H1 (cell line): Measurements from ENCODE around the gene SLC1A6. TPM values are rescaled to one million over a fixed set of nuclear protein-coding genes. Genes with fewer than 3 reads are reported as not detected.

Source experiments
- CTCF ChIA-PET: fragments of 300-600 bp; sonication (Branson Sonifier 250); formaldehyde crosslinking; loops from one replicate; lab custom pipeline; 2021; ENCODE audit not compliant: partially characterized antibody; lab: Charles Lee
- POLR2A ChIA-PET: fragments of 300-600 bp; sonication (Branson Sonifier 250); formaldehyde crosslinking; loops from one replicate; lab custom pipeline; 2021; ENCODE audit warnings: inconsistent platforms; ENCODE audit not compliant: partially characterized antibody; lab: Charles Lee
- DNase-seq, 2 experiments: peaks; one replicate each; pipeline versions ENCODE4 v3.0.0 to v3.0.0-alpha.2; 2010 to 2022; ENCODE audit warnings: low spot score in 2 of 2, low read depth in 1 of 2, mixed read lengths in 1 of 2
- FAIRE-seq: peaks from 2 replicates; lab custom pipeline; 2011; peaks lifted over from hg19 to GRCh38; lab: Jason Lieb, UNC
- H2AFZ ChIP-seq: 2 replicates; pipeline ENCODE4 v1.8.1; 2012; ENCODE audit warnings: low read length, inconsistent platforms
- H2AK5ac ChIP-seq: 2 replicates; pipeline ENCODE4 v1.6.1; 2013; ENCODE audit warnings: low read depth, low read length
- H2BK120ac ChIP-seq: replicated peaks from 2 replicates; pipeline ENCODE3; 2013; ENCODE audit warnings: low read depth, low read length, inconsistent platforms
- H2BK12ac ChIP-seq: 2 replicates; pipeline ENCODE4 v1.6.1; 2013; ENCODE audit warnings: low read depth, low read length
- H2BK15ac ChIP-seq: 2 replicates; pipeline ENCODE4 v1.6.1; 2013; ENCODE audit warnings: low read length
- H2BK20ac ChIP-seq: 2 replicates; pipeline ENCODE4 v1.6.1; 2013; ENCODE audit warnings: low read length
- H2BK5ac ChIP-seq: 2 replicates; pipeline ENCODE4 v1.6.1; 2013; ENCODE audit warnings: low read depth, low read length
- H3K14ac ChIP-seq: 2 replicates; pipeline ENCODE4 v1.6.1; 2013; ENCODE audit warnings: inconsistent platforms; ENCODE audit not compliant: insufficient read length
- H3K18ac ChIP-seq: 2 replicates; pipeline ENCODE4 v1.6.1; 2013; ENCODE audit warnings: low read length; ENCODE audit errors: extremely low read depth
- H3K23ac ChIP-seq: 2 replicates; pipeline ENCODE4 v1.6.1; 2013; ENCODE audit warnings: inconsistent platforms; ENCODE audit not compliant: insufficient read length
- H3K23me2 ChIP-seq: 2 replicates; pipeline ENCODE4 v1.6.1; 2013; ENCODE audit warnings: low read depth, low read length
- H3K27ac ChIP-seq: 2 replicates; pipeline ENCODE4 v1.6.1; 2011; ENCODE audit warnings: low read depth, low read length, inconsistent platforms
- H3K27me3 ChIP-seq, 4 experiments: replicated peaks in 1 of 4; 1 replicate in 1 of 4; 2 replicates in 3 of 4; pipeline versions ENCODE4 v1.6.1 to v1.8.1; 2011 to 2013; ENCODE audit warnings: low read length in 3 of 4, mild to moderate bottlenecking in 3 of 4, inconsistent platforms in 2 of 4, mixed read lengths in 2 of 4, moderate library complexity in 1 of 4; ENCODE audit not compliant: control insufficient read depth in 3 of 4, insufficient read depth in 3 of 4; ENCODE audit errors: extremely low read depth in 1 of 4
- H3K36me3 ChIP-seq, 4 experiments: 2 replicates each; pipeline versions ENCODE4 v1.6.1 to v1.8.1; 2011 to 2013; ENCODE audit warnings: mild to moderate bottlenecking in 4 of 4, low read length in 3 of 4, moderate library complexity in 2 of 4, control low read depth in 1 of 4, inconsistent platforms in 1 of 4; ENCODE audit not compliant: insufficient read depth in 4 of 4, control insufficient read depth in 2 of 4
- H3K4ac ChIP-seq: replicated peaks from 2 replicates; pipeline ENCODE3; 2013; ENCODE audit warnings: low read length, low read depth, mixed read lengths, inconsistent platforms; ENCODE audit not compliant: insufficient read length
- H3K4me1 ChIP-seq, 4 experiments: replicated peaks in 1 of 4; 1 replicate in 1 of 4; 2 replicates in 3 of 4; pipeline versions ENCODE4 v1.6.1 to v1.8.1; 2011 to 2013; ENCODE audit warnings: low read length in 3 of 4, inconsistent platforms in 2 of 4, mixed read lengths in 1 of 4; ENCODE audit not compliant: insufficient read depth in 4 of 4, control insufficient read depth in 3 of 4
- H3K4me2 ChIP-seq, 2 experiments: 2 replicates each; pipeline versions ENCODE4 v1.6.1 to v1.8.1; 2011 to 2013; ENCODE audit warnings: low read depth in 2 of 2, low read length in 2 of 2, control low read depth in 1 of 2, inconsistent platforms in 1 of 2, mild to moderate bottlenecking in 1 of 2; ENCODE audit not compliant: insufficient read depth in 1 of 2
- H3K4me3 ChIP-seq, 4 experiments: fragments of 200-600, 300-600 bp in 1 of 4; sonication (generic), shearing (Covaris generic), sonication (Bioruptor Twin) in 1 of 4; 2 replicates each; pipeline versions ENCODE4 v1.5.1 to v1.8.1; 2011 to 2016; ENCODE audit warnings: low read length in 4 of 4, low read depth in 3 of 4, control low read depth in 2 of 4, inconsistent platforms in 2 of 4, mild to moderate bottlenecking in 2 of 4, mixed read lengths in 1 of 4, moderate library complexity in 1 of 4; ENCODE audit not compliant: insufficient read depth in 2 of 4; ENCODE audit errors: extremely low read depth in 1 of 4
- H3K56ac ChIP-seq: replicated peaks from 2 replicates; pipeline ENCODE3; 2013; ENCODE audit warnings: low read depth, mild to moderate bottlenecking, mixed read lengths, low read length, inconsistent platforms; ENCODE audit not compliant: insufficient read length
- H3K79me1 ChIP-seq: 2 replicates; pipeline ENCODE4 v1.6.1; 2013; ENCODE audit warnings: low read depth, low read length, control low read depth
- H3K79me2 ChIP-seq, 2 experiments: 2 replicates each; pipeline versions ENCODE4 v1.6.1 to v1.8.1; 2012 to 2013; ENCODE audit warnings: low read length in 2 of 2, mild to moderate bottlenecking in 2 of 2, inconsistent platforms in 1 of 2; ENCODE audit not compliant: insufficient read depth in 2 of 2, control insufficient read depth in 1 of 2
- H3K9ac ChIP-seq, 4 experiments: replicated peaks in 1 of 4; 1 replicate in 1 of 4; 2 replicates in 3 of 4; pipeline versions ENCODE4 v1.6.1 to v1.8.1; 2011 to 2013; ENCODE audit warnings: low read depth in 3 of 4, low read length in 3 of 4, control low read depth in 2 of 4, mild to moderate bottlenecking in 2 of 4, moderate library complexity in 2 of 4, inconsistent platforms in 1 of 4; ENCODE audit errors: extremely low read depth in 1 of 4
- H3K9me3 ChIP-seq, 2 experiments: 2 replicates each; pipeline versions ENCODE4 v1.6.1 to v1.8.1; 2012 to 2013; ENCODE audit warnings: mild to moderate bottlenecking in 2 of 2, moderate library complexity in 2 of 2, control low read depth in 1 of 2, inconsistent platforms in 1 of 2, low read depth in 1 of 2, low read length in 1 of 2, mixed read lengths in 1 of 2; ENCODE audit not compliant: insufficient read depth in 2 of 2
- H4K20me1 ChIP-seq, 2 experiments: replicated peaks in 1 of 2; 2 replicates each; pipeline versions ENCODE3 to v1.8.1; 2011 to 2013; ENCODE audit warnings: inconsistent platforms in 2 of 2, low read length in 2 of 2, mild to moderate bottlenecking in 1 of 2; ENCODE audit not compliant: insufficient read depth in 2 of 2, control insufficient read depth in 1 of 2
- H4K5ac ChIP-seq: 2 replicates; pipeline ENCODE4 v1.6.1; 2013; ENCODE audit warnings: low read length, low read depth, mixed read lengths, inconsistent platforms; ENCODE audit not compliant: insufficient read length
- H4K8ac ChIP-seq: 2 replicates; pipeline ENCODE4 v1.8.0; 2013; ENCODE audit warnings: mild to moderate bottlenecking, moderate library complexity, low read length, inconsistent platforms; ENCODE audit not compliant: insufficient read depth; ENCODE audit errors: extremely low read depth
- H4K91ac ChIP-seq: replicated peaks from 2 replicates; pipeline ENCODE3; 2013; ENCODE audit warnings: low read length, mixed read lengths, inconsistent platforms; ENCODE audit not compliant: insufficient read length
- BCL11A ChIP-seq, 2 experiments: IDR thresholded peaks; one replicate each; pipeline ENCODE4 v1.6.1; 2011; ENCODE audit warnings: low read depth in 2 of 2, low read length in 2 of 2, mild to moderate bottlenecking in 2 of 2
- CBX8 ChIP-seq: fragments of 300-800, 300-1000 bp; sonication (generic); IDR thresholded peaks from 2 replicates; pipeline ENCODE4 v1.7.1; 2016; ENCODE audit warnings: low read depth, low read length, borderline replicate concordance
- CTBP2 ChIP-seq: IDR thresholded peaks from 2 replicates; pipeline ENCODE4 v1.7.0; 2011; ENCODE audit warnings: borderline replicate concordance, mild to moderate bottlenecking, moderate library complexity, mixed read lengths, low read length; ENCODE audit not compliant: insufficient read depth, insufficient read length
- HDAC6 ChIP-seq: IDR thresholded peaks from one replicate; pipeline ENCODE4 v1.7.1; 2012; ENCODE audit warnings: low read depth, mild to moderate bottlenecking, inconsistent platforms, low read length, moderate library complexity
- PHF8 ChIP-seq: fragments of 200-600 bp; sonication (generic); conservative IDR thresholded peaks from 2 replicates; pipeline ENCODE4 v1.7.1; 2012; ENCODE audit warnings: low read depth, mild to moderate bottlenecking, inconsistent platforms, low read length, moderate library complexity
- POLR2A ChIP-seq, 2 experiments: IDR thresholded peaks; 1 replicate in 1 of 2; 2 replicates in 1 of 2; pipeline ENCODE4 v1.6.1; 2011; ENCODE audit warnings: low read depth in 2 of 2, low read length in 2 of 2, mild to moderate bottlenecking in 2 of 2; ENCODE audit errors: control extremely low read depth in 1 of 2
- POLR2AphosphoS5 ChIP-seq: IDR thresholded peaks from 2 replicates; pipeline ENCODE4 v1.6.1; 2011; ENCODE audit warnings: low read depth, low read length
- SIN3A ChIP-seq, 2 experiments: IDR thresholded peaks in 1 of 2; conservative IDR thresholded peaks in 1 of 2; 2 replicates each; pipeline ENCODE4 v1.6.1; 2011 to 2012; ENCODE audit warnings: low read length in 2 of 2, improper control_type of control experiment in 1 of 2, low read depth in 1 of 2, mild to moderate bottlenecking in 1 of 2
- SIRT6 ChIP-seq: IDR thresholded peaks from one replicate; pipeline ENCODE4 v1.7.1; 2012; ENCODE audit warnings: low read length, inconsistent platforms
- SIX5 ChIP-seq: IDR thresholded peaks from 2 replicates; pipeline ENCODE4 v1.6.1; 2011; ENCODE audit warnings: mild to moderate bottlenecking, low read depth, low read length
- SUZ12 ChIP-seq: fragments of 200-600 bp; sonication (generic); IDR thresholded peaks from 2 replicates; pipeline ENCODE4 v1.6.1; 2012; ENCODE audit warnings: mild to moderate bottlenecking, inconsistent platforms, low read length, moderate library complexity, mixed read lengths
- TEAD4 ChIP-seq: IDR thresholded peaks from 2 replicates; pipeline ENCODE4 v1.6.1; 2012; ENCODE audit warnings: low read depth, low read length, inconsistent platforms, mixed read lengths
- USF2 ChIP-seq: IDR thresholded peaks from 2 replicates; pipeline ENCODE4 v1.6.1; 2011; ENCODE audit warnings: low read length, improper control_type of control experiment
- YY1 ChIP-seq: IDR thresholded peaks from 2 replicates; pipeline ENCODE4 v1.6.1; 2011; ENCODE audit warnings: low read depth, mild to moderate bottlenecking, low read length
- WGBS, 2 experiments: shearing (Covaris generic) in 1 of 2; methylation state at CpG; one replicate each; pipeline versions ENCODE4 v1.1.6 to v1.1.7; 2013 to 2015; ENCODE audit warnings: low lambda C conversion rate in 2 of 2, mixed read lengths in 2 of 2, inconsistent platforms in 1 of 2, low coverage in 1 of 2, missing lambda C conversion rate in 1 of 2; ENCODE audit not compliant: insufficient replicate concordance in 2 of 2, insufficient coverage in 1 of 2, insufficient read length in 1 of 2; ENCODE audit errors: extremely low coverage in 1 of 2, missing lambda C conversion rate in 1 of 2; 5-methylcytosine and 5-hydroxymethylcytosine counted together
- polyA plus RNA-seq, 7 experiments: library from polyadenylated mRNA; depleted of rRNA in 3 of 7; stranded (reverse) in 5 of 7; unstranded in 2 of 7; fragments of >200 nt in 5 of 7; fragments of 200-250 nt in 2 of 7; gene quantifications; 1 replicate in 5 of 7; 2 replicates in 1 of 7; 4 replicates in 1 of 7; pipeline versions ENCODE4 v1.2.1 to v1.2.3, GENCODE V29; 2011 to 2013; ENCODE audit warnings: missing spikeins in 2 of 7, mixed read lengths in 2 of 7
- total RNA-seq: library from RNA; stranded (reverse); fragmentation: NEBNext Ultra II Directional; extraction: Animal tissue kit (Norgen Biotek cat#: 25700); gene quantifications from 2 replicates; pipeline ENCODE4 v1.2.1, GENCODE V29; 2021

The SLC1A6 gene
- total and polyA plus RNA-seq, 2 of the 8 experiments (the other 6 are each of a cell fraction or from before 2014, with no cell fraction given) = 14.0 to 26.6 TPM

- Histone ChIP-seq H4K5ac (no peak overlapping the region), H2AFZ (no peak overlapping the region), H3K23ac (no peak overlapping the region), H3K56ac (no peak overlapping the region), H3K23me2 (no peaks in the 10 kb centered on the region), H4K91ac (no peak overlapping the region), H3K27me3 (no peaks in the 10 kb centered on the region), H2BK120ac (no peak overlapping the region), H3K18ac (no peak overlapping the region), H3K79me1 (no peaks in the 10 kb centered on the region), H3K9ac (no peak overlapping the region), H4K8ac (no peak overlapping the region), H3K4me3 (no peak overlapping the region), H3K36me3 (peaks cover 0 to 11% (median 0%) of the 10 kb centered on the region in 4 experiments; a peak in 3 of 8 replicates), H3K9me3 (peaks cover 5 to 14% of the 10 kb centered on the region in 2 experiments), H3K14ac (no peak overlapping the region), H2BK5ac (no peak overlapping the region), H3K4me2 (no peak overlapping the region), H2AK5ac (no peak overlapping the region), H3K4me1 (no peaks in the 10 kb centered on the region), H4K20me1 (no peaks in the 10 kb centered on the region), H3K27ac (no peak overlapping the region), H2BK12ac (no peak overlapping the region), H2BK20ac (no peak overlapping the region), H3K4ac (no peak overlapping the region), H2BK15ac (no peak overlapping the region), H3K79me2 (no peaks in the 10 kb centered on the region)
- WGBS, 2 experiments = 89% methylated on average over 1 of the region's 1 CpG; no CpG with 5 or more reads in 1 of the 2 experiments
- ChIA-PET POLR2A (interaction anchor here (1.1 kb wide), 1 partner anchor 10 kb away, joined by 3 read pairs; no protein-coding TSS in a partner anchor), CTCF (no interaction called here)
- DNase-seq (no peak), FAIRE-seq (no peak)
- no peak for TF ChIP-seq TEAD4
- TF ChIP-seq SIX5 = no peak
- no peak for TF ChIP-seq YY1
- no peak for TF ChIP-seq SUZ12
- TF ChIP-seq SIRT6 = no peak
- no peak for TF ChIP-seq CBX8
- no peak for TF ChIP-seq SIN3A (conservative IDR thresholded peaks at IDR 0.05 in 1 of 2, IDR thresholded peaks at IDR 0.05 in 1 of 2; ENCODE audit: low read depth in 1 of 2, low read length in 2 of 2)
- no peak for TF ChIP-seq HDAC6
- TF ChIP-seq BCL11A (IDR thresholded peaks at IDR 0.05; ENCODE audit: low read depth in 2 of 2, low read length in 2 of 2) = no peak
- TF ChIP-seq USF2 = no peak
- no peak for TF ChIP-seq POLR2AphosphoS5
- no peak for TF ChIP-seq POLR2A (IDR thresholded peaks at IDR 0.05; ENCODE audit: control extremely low read depth in 1 of 2, low read depth in 2 of 2, low read length in 2 of 2)
- TF ChIP-seq PHF8 = no peak
- no peak for TF ChIP-seq CTBP2
- TF ChIP-seq, all 59 proteins: peak for 0
Observed at GRCh38 chr19:14959263-14959662, 20.4 kb downstream of the SLC1A6 start.
